ENCODE measurements around the gene SPAG9.
"Not testable (repeated sequence)": the region's sequence is repeated elsewhere in the genome, so short reads cannot be mapped to it uniquely, and the experiment has no call there.

Gene SPAG9

DNA sequence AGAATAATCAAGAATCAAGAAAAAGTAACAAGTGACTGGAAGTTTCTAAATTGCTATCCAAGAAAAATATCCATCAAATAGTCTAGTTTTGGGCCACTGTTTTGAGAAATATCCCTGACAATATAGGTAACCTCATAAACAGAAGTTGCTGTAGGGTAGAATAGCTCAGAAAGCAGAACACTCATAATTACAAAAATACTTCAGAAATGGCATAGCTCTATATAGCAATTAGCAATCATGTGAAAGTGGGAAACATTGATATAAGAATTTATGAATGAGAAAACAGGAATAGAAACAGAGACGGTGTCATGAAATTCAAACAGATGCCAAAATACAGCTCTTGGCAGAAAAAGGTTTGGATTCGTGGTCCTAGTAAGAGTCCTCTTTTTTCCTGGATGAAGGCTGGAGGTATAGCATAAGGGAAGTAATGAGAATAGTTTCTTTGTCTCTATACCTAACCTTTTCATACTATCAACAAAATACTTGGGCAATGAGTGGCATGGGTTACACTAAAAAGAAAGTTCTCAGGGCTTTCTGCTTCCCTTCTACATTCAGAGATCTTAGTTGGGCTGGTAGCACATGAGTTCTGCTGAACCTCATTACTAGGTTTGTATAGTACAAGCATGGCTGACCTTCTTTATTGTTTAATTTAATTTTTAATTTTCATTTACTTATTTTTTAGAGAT, 33.5 kb downstream of the SPAG9 start:
- FAIRE-seq: no peak

GRCh38 chr17:51085150-51085805, 35.4 kb downstream of the SPAG9 start:
- no peak for FAIRE-seq

GRCh38 chr17:51083981-51084380, 36.7 kb downstream of the SPAG9 start:
- FAIRE-seq: no peak

GRCh38 chr17:51083364-51083763, 37.3 kb downstream of the SPAG9 start:
- FAIRE-seq: not testable (repeated sequence)

GRCh38 chr17:51079049-51079448, 41.6 kb downstream of the SPAG9 start:
- FAIRE-seq: no peak

- no peak for FAIRE-seq
Observed at GRCh38 chr17:51078009-51078592, 42.6 kb downstream of the SPAG9 start.

- FAIRE-seq: no peak
Observed at GRCh38 chr17:51076821-51077220, 43.8 kb downstream of the SPAG9 start.

DNA sequence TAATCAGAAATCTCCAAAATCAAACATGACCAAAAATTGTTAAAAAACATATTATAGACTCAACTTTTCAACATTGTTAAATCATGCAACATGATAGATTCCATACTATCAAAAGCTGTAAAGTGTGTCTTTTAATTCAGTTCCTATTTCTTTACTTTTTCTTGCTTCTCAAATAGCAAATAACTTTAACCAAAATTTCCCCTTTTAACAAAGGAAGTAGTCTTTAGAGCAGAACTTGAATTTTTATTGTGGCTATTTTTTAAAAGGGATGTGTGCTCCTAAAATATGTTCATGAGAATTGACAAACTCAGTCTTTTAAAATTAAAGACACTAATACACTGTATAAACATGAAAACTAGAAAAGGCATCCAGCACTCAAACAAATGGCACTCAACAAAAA, 49.1 kb downstream of the SPAG9 start:
- FAIRE-seq: no peak

DNA sequence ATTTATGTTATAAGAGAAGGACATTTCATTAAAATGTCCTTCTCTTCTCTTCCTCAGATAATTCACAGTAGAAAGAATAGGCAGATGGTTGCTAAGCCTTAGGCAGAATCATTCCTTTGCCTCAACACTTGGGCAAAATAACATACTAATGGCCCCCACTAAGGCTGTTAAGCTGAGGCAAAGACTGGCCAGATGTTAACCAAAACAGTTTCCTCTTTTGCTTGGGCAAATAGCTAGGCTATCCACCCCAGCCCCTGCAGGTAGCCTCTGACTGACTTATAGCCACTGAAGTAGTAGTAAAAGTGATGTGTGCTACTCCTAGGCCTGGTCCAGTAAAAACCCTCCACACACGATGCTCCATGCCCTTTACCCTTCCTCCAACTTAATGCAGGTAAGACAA, 55.2 kb downstream of the SPAG9 start:
- FAIRE-seq: no peak

GRCh38 chr17:51064061-51064735, 56.5 kb downstream of the SPAG9 start:
- no peak for FAIRE-seq

- FAIRE-seq: no peak
Observed at GRCh38 chr17:51060396-51060795, 60.3 kb downstream of the SPAG9 start.

DNA sequence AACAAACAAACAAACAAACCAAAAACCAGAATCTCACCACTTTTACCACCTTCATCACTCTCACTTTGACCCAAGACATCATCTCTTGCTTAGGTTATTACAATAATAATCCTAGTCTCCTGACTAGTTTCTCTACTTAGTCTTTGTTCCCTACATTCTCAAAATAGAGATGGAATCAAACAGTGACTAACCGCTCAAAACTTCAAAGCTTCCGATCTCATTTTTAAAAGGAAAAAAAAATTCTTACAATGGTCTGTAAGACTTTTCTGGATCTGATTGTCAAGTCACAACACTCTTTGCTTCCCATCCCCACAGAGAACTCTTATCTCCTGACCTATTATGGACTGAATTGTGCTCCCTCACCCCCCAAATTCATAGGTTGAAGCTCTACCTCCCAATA, 60.9 kb downstream of the SPAG9 start:
- no peak for FAIRE-seq

GRCh38 chr17:51057534-51057933, 63.1 kb downstream of the SPAG9 start:
- FAIRE-seq: no peak

DNA sequence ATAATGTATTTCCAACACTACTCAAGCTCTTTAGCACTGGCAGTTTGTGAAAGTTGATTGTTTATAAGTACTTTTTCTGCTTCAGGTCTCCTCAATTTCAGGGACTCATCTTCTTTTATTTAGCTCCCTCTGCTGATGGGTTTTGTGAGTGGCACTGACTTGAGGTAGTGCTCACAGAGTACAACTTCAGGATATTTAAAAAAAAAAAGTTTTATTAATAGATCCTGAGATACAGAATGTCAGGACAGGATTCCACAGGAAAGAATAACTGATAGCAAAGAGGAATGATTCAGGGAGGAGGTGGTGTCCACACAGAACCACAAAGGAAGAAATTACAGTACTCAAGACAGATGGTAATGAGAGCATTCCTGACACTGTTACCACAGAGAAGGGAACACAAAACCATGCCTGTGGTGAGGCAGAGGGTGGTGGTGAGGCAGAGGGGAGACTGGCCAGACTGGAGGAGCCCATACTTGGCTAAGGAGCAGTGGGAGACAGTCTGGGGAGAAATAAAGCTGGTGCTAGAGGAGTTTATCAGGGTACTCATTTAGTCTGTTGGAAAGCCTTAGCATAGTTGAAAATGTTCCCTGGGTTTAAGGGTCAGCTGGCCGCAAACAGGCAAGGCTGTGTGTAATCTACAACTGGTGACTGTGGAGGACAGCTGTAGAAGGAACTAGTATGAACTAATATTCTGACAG, 63.7 kb downstream of the SPAG9 start:
- FAIRE-seq: no peak

GRCh38 chr17:51054748-51055147, 65.9 kb downstream of the SPAG9 start:
- FAIRE-seq: no peak

DNA sequence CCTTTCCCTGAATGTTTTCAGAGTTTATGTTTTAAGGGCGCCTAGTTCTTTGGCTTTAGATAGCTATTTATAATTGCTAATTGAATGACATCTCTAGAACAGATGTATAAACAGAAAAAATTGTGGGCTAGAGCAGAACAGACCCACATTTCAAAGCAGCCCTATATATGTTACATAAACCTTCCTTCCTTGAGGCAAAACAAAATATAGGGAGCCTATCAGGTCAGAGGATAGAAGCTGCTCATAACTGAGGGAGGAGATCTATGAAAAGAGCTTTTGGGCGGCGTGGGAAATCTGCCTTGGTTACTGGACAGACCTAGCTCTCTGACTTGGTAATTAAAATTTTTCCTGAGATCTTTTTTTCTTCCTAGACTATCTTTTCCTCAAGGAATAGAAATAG, 68.4 kb downstream of the SPAG9 start:
- no peak for FAIRE-seq

- FAIRE-seq: no peak
Observed at GRCh38 chr17:51050291-51051033, 70.2 kb downstream of the SPAG9 start.

GRCh38 chr17:51046514-51047384, 73.9 kb downstream of the SPAG9 start:
- FAIRE-seq: no peak

- no peak for FAIRE-seq
Observed at GRCh38 chr17:51046046-51046445, 74.6 kb downstream of the SPAG9 start.

DNA sequence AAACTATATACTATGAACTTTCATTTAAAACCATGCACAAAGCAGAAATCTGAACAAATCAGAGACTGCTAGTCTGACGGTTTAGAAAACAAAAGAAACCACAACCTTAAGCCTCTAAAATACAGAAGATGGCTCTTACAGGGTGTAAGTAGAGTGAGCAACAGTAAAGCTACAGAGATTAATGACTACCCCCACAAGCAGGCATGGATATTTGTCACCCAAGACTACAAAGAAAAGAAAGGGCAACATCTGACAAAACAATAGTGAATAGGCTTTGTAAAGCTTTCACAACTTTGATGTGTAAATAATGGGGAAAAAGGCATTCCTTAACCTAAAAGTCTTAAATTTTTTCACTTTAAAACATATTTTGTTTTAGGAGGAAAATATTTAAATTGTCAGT, 75.0 kb downstream of the SPAG9 start:
- no peak for FAIRE-seq

DNA sequence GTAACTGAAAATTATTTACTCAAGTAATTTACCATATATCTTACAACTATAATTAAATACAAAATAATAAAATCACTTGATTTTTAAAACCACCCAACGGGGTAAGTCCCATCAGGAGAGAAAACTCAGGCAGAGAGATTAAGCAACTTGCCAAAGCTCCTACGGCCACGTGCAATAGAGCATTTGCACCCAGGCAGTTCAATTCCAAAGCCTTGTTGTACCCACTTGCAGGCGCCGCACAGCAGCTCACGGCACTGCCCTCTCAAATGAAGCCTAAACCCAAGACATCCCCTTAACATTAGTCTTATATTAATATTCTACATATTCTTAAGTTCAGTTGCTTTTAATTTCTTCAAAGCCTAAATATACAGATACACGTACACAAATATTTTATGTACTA, 75.7 kb downstream of the SPAG9 start:
- no peak for FAIRE-seq
